Gastrocnemius medialis (tissue), 4 donors: ENCODE data around the gene OXT. TPM values are rescaled to one million over a fixed set of nuclear protein-coding genes. Genes with fewer than 3 reads are reported as not detected.

Source experiments
- ATAC-seq, 2 donors: fragments of 150-250 bp; one replicate each; pipeline ENCODE4 v1.9.1; 2016
- DNase-seq, 2 donors: peaks; one replicate each; pipeline ENCODE4 v3.0.0-alpha.2; 2019
- H3K27ac ChIP-seq, 4 donors: fragments of 200-600 bp; sonication (generic); 1 replicate in 1 of 4; 2 replicates in 3 of 4; pipeline ENCODE4 v1.5.1; 2016 to 2018; ENCODE audit warnings: mild to moderate bottlenecking in 2 of 4, moderate library complexity in 1 of 4
- H3K27me3 ChIP-seq, 3 donors: fragments of 200-600 bp; sonication (generic) in 2 of 3; 1 replicate in 1 of 3; 2 replicates in 2 of 3; pipeline versions ENCODE4 v1.5.1 to v1.6.0; 2016 to 2019; ENCODE audit warnings: mild to moderate bottlenecking in 1 of 3, moderate library complexity in 1 of 3
- H3K36me3 ChIP-seq, 2 donors: fragments of 200-600 bp; sonication (generic) in 1 of 2; one replicate each; pipeline ENCODE4 v1.5.1; 2017 to 2018
- H3K4me1 ChIP-seq, 2 donors: fragments of 200-600 bp; sonication (generic) in 1 of 2; one replicate each; pipeline ENCODE4 v1.5.1; 2016 to 2017; ENCODE audit warnings: mild to moderate bottlenecking in 2 of 2
- H3K4me3 ChIP-seq, 4 donors: fragments of 200-600 bp; sonication (generic) in 3 of 4; 1 replicate in 1 of 4; 2 replicates in 3 of 4; pipeline ENCODE4 v1.5.1; 2016 to 2019; ENCODE audit warnings: mild to moderate bottlenecking in 2 of 4
- H3K9me3 ChIP-seq, 3 donors: fragments of 200-600 bp; sonication (generic) in 2 of 3; 1 replicate in 1 of 3; 2 replicates in 2 of 3; pipeline ENCODE4 v1.5.1; 2016 to 2019
- POLR2A ChIP-seq, 2 donors: fragments of 450-650 bp; IDR thresholded peaks; one replicate each; pipeline ENCODE4 v1.6.1; 2017; ENCODE audit warnings: antibody characterized with exemption in 2 of 2, mild to moderate bottlenecking in 2 of 2, moderate library complexity in 2 of 2
- in situ Hi-C, 4 donors: fragments of 200-750 bp; cut with MboI; loops; one replicate each; pipeline versions ENCODE4 v1.15.0 to v1.8.0; 2017; ENCODE audit warnings: low sequenced_read_pairs in 4 of 4
- intact Hi-C: fragments of 100-400 bp; cut with DNase I; formaldehyde crosslinking; loops from one replicate; pipeline ENCODE4 v1.15.1; 2023; ENCODE audit warnings: low total_unique reads
- total RNA-seq, 4 donors: library from RNA; depleted of rRNA; stranded (reverse); fragments of >200 nt; gene quantifications; one replicate each; pipeline versions ENCODE4 v1.1.0 to v1.2.3, GENCODE V29; 2016
- TF ChIP-seq, protein P1 (sequence below), 5 experiments: fragments of 450-650 bp in 3 of 5; fragments of 200-600 bp in 2 of 5; sonication (generic) in 2 of 5; IDR thresholded peaks in 4 of 5; conservative IDR thresholded peaks in 1 of 5; 1 replicate in 4 of 5; 2 replicates in 1 of 5; pipeline ENCODE4 v1.5.1; 2016 to 2019; ENCODE audit warnings: antibody characterized with exemption in 5 of 5, mild to moderate bottlenecking in 3 of 5, moderate library complexity in 3 of 5

OXT gene
- total RNA-seq, 4 donors from 2014 or later, result 2.2 TPM; not detected in 3

DNA sequence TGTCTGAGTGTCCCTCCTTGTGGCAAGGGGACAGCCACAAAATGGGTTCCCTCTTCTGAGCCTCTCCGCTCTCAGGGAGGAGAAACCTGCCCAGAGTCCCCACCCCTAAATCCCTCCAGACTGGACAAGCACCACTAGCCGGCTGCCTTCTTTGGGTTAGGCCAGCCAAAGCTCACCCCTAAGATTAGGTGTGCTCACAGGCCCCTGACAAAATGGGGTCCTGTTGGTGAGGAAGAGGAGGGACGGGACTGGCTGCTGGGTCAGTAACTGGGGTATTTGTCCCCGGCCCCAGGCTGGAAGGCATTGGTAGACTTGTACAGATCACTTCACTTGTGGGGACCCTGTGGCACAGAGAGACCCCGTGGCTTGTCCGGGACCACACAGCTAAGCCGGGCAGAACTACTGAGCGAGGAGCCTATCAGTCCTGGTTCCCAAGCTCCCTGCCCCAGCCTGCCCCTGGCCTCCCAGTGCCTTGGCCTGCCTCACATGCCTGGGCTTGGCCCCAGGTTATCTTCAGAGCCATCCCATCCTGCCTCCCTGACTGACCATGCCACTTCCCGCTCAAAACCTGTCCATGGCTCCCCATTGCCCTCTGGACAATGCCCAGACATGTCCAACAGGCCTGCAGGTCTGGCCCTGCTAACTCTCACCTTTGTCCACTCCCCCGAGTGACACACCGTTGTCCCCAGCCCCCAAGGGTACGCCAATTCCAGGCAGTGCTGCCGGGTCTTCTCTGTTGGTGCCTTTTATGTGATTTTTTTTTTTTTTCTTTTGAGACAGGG is 23.6 kb downstream of the OXT start:
- ATAC-seq (no peak), DNase-seq (no peak)
- Histone ChIP-seq H3K4me3 (no peak overlapping the region), H3K27ac (no peak overlapping the region), H3K27me3 (peaks cover 12 to 24% (median 14%) of the 10 kb centered on the region in 3 donors), H3K9me3 (no peaks in the 10 kb centered on the region), H3K36me3 (no peaks in the 10 kb centered on the region), H3K4me1 (no peaks in the 10 kb centered on the region)
- in situ Hi-C loops, result no loop called here
- intact Hi-C loops, result no loop called here
- no peak for TF ChIP-seq POLR2A (IDR thresholded peaks at IDR 0.05)
- TF ChIP-seq, protein P1, sequence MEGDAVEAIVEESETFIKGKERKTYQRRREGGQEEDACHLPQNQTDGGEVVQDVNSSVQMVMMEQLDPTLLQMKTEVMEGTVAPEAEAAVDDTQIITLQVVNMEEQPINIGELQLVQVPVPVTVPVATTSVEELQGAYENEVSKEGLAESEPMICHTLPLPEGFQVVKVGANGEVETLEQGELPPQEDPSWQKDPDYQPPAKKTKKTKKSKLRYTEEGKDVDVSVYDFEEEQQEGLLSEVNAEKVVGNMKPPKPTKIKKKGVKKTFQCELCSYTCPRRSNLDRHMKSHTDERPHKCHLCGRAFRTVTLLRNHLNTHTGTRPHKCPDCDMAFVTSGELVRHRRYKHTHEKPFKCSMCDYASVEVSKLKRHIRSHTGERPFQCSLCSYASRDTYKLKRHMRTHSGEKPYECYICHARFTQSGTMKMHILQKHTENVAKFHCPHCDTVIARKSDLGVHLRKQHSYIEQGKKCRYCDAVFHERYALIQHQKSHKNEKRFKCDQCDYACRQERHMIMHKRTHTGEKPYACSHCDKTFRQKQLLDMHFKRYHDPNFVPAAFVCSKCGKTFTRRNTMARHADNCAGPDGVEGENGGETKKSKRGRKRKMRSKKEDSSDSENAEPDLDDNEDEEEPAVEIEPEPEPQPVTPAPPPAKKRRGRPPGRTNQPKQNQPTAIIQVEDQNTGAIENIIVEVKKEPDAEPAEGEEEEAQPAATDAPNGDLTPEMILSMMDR (IDR thresholded peaks at IDR 0.05 in 4 of 5, conservative IDR thresholded peaks at IDR 0.05 in 1 of 5), result no peak

DNA sequence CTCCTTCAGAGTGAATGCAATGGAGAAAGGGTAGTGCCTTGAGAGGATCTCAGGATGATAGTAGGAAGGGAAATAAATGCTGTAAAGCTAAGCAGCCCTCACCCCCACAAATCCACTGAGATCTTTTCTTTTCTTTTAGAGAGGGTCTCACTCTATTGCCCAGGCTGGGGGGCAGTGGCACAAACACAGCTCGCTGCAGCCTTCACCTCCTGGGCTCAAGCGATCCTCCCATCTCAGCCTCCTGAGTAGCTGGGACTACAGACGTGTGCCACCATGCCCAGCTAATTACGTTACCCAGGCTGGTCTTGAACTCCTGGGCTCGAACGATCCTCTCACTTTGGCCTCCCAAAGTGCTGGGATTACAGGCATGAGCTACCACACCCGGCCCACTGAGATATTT is 29.1 kb downstream of the OXT start:
- no peaks in the 10 kb centered on the region for H3K27me3 ChIP-seq
- H3K27ac ChIP-seq, result no peak overlapping the region
- H3K4me1 ChIP-seq, result peaks cover 0 to 15% of the 10 kb centered on the region in 2 donors
- ATAC-seq (no peak), DNase-seq (no peak)
- TF ChIP-seq, protein P1 (IDR thresholded peaks at IDR 0.05 in 4 of 5, conservative IDR thresholded peaks at IDR 0.05 in 1 of 5), result no peak
- no peak for TF ChIP-seq POLR2A (IDR thresholded peaks at IDR 0.05)
- no peak overlapping the region for H3K4me3 ChIP-seq
- intact Hi-C loops, result no loop called here
- H3K9me3 ChIP-seq, result no peaks in the 10 kb centered on the region
- H3K36me3 ChIP-seq, result no peaks in the 10 kb centered on the region
- in situ Hi-C loops, result no loop called here

DNA sequence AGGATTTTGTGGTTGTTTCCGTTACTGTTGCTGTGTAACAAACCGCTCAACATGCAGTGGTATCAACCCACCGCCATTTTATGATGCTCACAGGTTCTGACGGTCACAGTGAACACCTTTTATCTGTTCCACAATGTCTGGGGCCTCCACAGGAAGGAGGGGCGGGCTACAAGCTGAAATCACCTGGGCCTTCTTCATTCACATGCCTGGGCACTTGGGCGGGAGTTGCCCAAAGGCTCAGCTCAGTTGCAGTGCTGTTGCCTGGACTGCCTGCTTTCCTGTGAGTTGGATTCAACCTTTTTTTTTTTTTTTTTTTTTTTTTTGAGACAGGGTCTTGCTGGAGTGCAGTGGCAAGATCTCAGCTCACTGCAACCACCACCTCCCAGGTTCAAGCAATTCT is 29.8 kb downstream of the OXT start:
- intact Hi-C loops (no loop called here), in situ Hi-C loops (no loop called here)
- H3K27me3 ChIP-seq, result no peaks in the 10 kb centered on the region
- ATAC-seq (no peak), DNase-seq (no peak)
- no peak overlapping the region for H3K4me3 ChIP-seq
- H3K4me1 ChIP-seq, result peaks cover 0 to 15% of the 10 kb centered on the region in 2 donors
- no peak for TF ChIP-seq POLR2A (IDR thresholded peaks at IDR 0.05)
- TF ChIP-seq, protein P1 (IDR thresholded peaks at IDR 0.05 in 4 of 5, conservative IDR thresholded peaks at IDR 0.05 in 1 of 5), result no peak
- H3K36me3 ChIP-seq, result no peaks in the 10 kb centered on the region
- no peak overlapping the region for H3K27ac ChIP-seq
- H3K9me3 ChIP-seq, result no peaks in the 10 kb centered on the region

DNA sequence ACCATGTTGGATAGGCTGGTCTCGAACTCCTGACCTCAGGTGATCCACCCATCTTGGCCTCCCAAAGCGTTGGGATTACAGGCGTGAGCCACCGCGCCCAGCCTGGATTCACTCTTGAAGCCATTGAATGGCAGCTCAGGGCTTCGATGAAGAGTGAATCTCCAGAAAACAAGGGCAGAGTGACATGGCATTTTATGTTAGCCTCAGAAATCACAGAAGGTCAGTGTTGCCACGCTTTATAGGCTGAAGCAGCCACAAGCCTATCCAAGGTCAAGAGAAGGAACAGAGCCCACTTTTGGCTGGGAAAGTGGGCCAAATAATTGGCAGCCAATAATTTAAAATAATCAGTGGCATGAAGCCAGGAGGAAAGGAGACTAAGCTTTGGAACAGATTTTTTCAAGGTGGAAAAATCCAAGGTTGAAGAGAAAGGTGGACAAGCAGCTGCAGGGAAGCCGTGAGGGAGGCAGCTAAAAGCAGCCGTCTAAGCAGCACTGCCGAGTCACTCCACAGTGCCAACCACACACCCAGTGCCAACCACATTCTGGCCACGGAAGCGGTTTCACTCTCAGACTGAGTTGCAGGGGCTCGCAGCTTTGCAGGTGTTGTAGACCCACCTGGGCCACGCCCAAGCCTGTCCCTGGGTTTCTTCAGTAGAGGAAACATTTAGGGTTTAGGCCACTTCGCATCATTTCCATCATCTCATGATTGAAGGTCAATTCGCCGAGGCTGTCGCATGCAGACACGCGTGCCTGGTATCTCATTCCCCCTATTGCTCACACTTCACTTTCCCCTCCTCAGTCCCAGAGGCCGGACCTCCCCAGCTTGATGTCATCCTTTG is 30.5 kb downstream of the OXT start:
- Histone ChIP-seq H3K4me3 (no peak overlapping the region), H3K36me3 (peaks cover 0 to 4% of the 10 kb centered on the region in 2 donors), H3K9me3 (no peaks in the 10 kb centered on the region), H3K27ac (no peak overlapping the region), H3K27me3 (no peaks in the 10 kb centered on the region), H3K4me1 (peaks cover 0 to 15% of the 10 kb centered on the region in 2 donors)
- intact Hi-C loops, result no loop called here
- no peak for TF ChIP-seq POLR2A (IDR thresholded peaks at IDR 0.05)
- TF ChIP-seq, protein P1 (IDR thresholded peaks at IDR 0.05 in 4 of 5, conservative IDR thresholded peaks at IDR 0.05 in 1 of 5), result no peak
- in situ Hi-C loops, result no loop called here
- ATAC-seq (peak; percentile 57 to 70), DNase-seq (peak in 1 of 2 donors; percentile 38)
